Measurements from ENCODE around the gene PSMA5.
A peak's percentile ranks its signal among the peaks of the same experiment; 100 is the strongest.

Gene PSMA5

DNA sequence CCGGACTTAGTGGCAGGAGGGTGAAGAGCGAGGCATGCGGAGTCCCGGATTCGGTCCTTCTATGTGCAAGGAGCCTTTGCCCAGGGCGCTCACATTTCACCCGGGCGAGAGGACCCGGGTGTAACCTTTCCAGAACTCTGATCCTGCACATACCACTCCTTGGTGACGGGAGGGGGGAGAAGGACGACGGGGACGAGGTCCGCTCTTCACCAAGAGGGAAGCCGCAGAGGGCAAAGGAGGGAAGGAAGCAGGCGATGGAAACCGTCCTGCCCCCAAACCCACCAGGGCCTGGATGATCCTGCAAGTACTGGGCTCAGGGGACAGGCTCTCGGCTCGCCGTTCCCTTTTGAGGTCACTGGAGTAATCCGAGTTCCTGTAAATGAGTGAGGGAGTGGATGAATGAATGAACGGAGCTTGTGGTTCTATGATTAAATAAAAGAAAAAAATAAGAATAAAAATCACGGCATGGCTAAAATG, 41.1 kb upstream of the PSMA5 start:
- Histone ChIP-seq H3K23ac (ENCODE audit: low read depth, low read length, poor library complexity) (peak overlapping the region; percentile 90), H2BK120ac (ENCODE audit: low read depth, low read length) (no peak overlapping the region), H4K91ac (ENCODE audit: low read depth, low read length, poor library complexity) (no peak overlapping the region), H2AK5ac (ENCODE audit: low read depth, low read length) (no peak overlapping the region), H3K4me2 (ENCODE audit: insufficient read depth, low read length, poor library complexity, severe bottlenecking) (peak overlapping the region; percentile 64), H2BK5ac (ENCODE audit: low read length) (no peak overlapping the region), H3K27me3 (ENCODE audit: control insufficient read depth in 3 of 3, insufficient read depth in 3 of 3, low read depth in 1 of 3, low read length in 3 of 3) (peaks cover 15 to 93% (median 51%) of the 10 kb centered on the region in 3 experiments), H2BK15ac (ENCODE audit: low read length) (no peak overlapping the region), H2BK12ac (ENCODE audit: low read length) (no peak overlapping the region), H3K4me3 (ENCODE audit: low read length in 2 of 2) (no peak overlapping the region), H3K9me3 (replicated peaks in 1 of 2; ENCODE audit: control insufficient read depth in 2 of 2, insufficient read depth in 1 of 2, low read depth in 1 of 2, low read length in 2 of 2) (no peaks in the 10 kb centered on the region), H3K14ac (ENCODE audit: low read length) (no peak overlapping the region), H3K36me3 (replicated peaks in 1 of 2; ENCODE audit: control insufficient read depth in 2 of 2, insufficient read depth in 2 of 2, low read length in 2 of 2) (no peaks in the 10 kb centered on the region), H4K8ac (ENCODE audit: low read depth, low read length) (no peak overlapping the region), H3K27ac (replicated peaks; ENCODE audit: low read length) (no peak overlapping the region), H3K79me1 (ENCODE audit: low read depth, low read length) (no peaks in the 10 kb centered on the region), H2AFZ (ENCODE audit: low read length) (peak overlapping the region; percentile 68), H3K4me1 (ENCODE audit: control insufficient read depth in 2 of 2, insufficient read depth in 1 of 2, low read depth in 1 of 2, low read length in 2 of 2) (peaks cover 2 to 3% of the 10 kb centered on the region in 2 donors), H3K18ac (ENCODE audit: low read length) (no peak overlapping the region), H3K9ac (ENCODE audit: low read depth, low read length, poor library complexity) (peak overlapping the region; percentile 54), H3K4ac (ENCODE audit: low read length) (no peak overlapping the region)
- WGBS, 2 donors (ENCODE audit: extremely low coverage in 2 of 2, insufficient read length in 2 of 2, insufficient replicate concordance in 1 of 2): no CpG with 5 or more reads among the region's 23 CpGs
- DNase-seq (ENCODE audit: low spot score): no peak

DNA sequence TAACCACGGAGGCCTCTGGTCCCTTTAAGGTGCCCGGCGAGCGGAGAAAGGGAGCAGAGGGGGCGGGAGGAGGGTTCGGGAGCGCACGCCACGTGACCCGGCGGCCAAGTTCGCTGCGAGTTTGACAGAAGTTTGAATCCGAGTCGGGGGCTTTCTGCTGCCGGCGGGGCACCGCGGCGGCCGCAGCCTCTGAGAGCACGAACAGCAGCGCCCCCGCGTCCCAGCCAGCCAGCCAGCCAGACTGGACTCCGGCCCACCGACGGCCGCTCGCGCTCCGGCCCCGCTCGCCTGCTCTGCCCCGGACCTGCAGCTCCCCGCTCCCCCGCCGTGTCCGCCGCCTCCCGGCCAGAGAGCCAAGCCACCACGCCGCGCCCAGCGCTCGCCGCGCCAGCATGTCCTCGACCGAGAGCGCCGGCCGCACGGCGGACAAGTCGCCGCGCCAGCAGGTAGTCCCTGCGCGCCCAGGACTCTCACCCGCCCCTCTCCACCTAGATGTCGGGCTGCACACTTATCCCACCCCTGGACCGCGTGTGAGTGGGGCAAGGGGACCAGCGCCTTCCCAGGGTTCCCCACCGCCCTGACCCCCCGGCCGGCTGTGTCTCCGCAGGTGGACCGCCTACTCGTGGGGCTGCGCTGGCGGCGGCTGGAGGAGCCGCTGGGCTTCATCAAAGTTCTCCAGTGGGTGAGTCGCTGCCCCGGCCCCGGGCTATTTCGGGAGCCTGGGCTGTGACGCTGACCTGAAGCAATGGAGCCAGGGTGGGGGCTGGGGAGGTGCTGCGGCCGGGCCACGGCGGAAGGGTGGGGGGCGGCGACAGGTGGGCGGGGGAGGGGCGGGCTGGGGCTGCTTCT, 40.4 kb upstream of the PSMA5 start, which contains the start of gene SYPL2:
Gene SYPL2 (plus strand): TSS at position 95 of the 849 bp plus-strand sequence. CDS start 298 bp downstream, at position 393.
- Histone ChIP-seq H4K8ac (ENCODE audit: low read depth, low read length) (no peak within 1 kb of the TSS), H2BK5ac (ENCODE audit: low read length) (no peak within 1 kb of the TSS), H2BK120ac (ENCODE audit: low read depth, low read length) (no peak within 1 kb of the TSS), H3K27ac (replicated peaks; ENCODE audit: low read length) (no peak within 1 kb of the TSS), H3K18ac (ENCODE audit: low read length) (peak within 1 kb of the TSS; percentile 65), H3K4me3 (ENCODE audit: low read length in 2 of 2) (peak within 1 kb of the TSS; percentile 38 to 79), H3K4me2 (ENCODE audit: insufficient read depth, low read length, poor library complexity, severe bottlenecking) (peak within 1 kb of the TSS; percentile 85), H3K9ac (ENCODE audit: low read depth, low read length, poor library complexity) (peak within 1 kb of the TSS; percentile 54), H3K36me3 (replicated peaks in 1 of 2; ENCODE audit: control insufficient read depth in 2 of 2, insufficient read depth in 2 of 2, low read length in 2 of 2) (no peaks in the 10 kb centered on the region), H4K91ac (ENCODE audit: low read depth, low read length, poor library complexity) (no peak within 1 kb of the TSS), H3K4me1 (ENCODE audit: control insufficient read depth in 2 of 2, insufficient read depth in 1 of 2, low read depth in 1 of 2, low read length in 2 of 2) (peaks cover 2 to 3% of the 10 kb centered on the region in 2 donors), H3K14ac (ENCODE audit: low read length) (peak within 1 kb of the TSS; percentile 60), H2BK15ac (ENCODE audit: low read length) (no peak within 1 kb of the TSS), H3K23ac (ENCODE audit: low read depth, low read length, poor library complexity) (peak within 1 kb of the TSS; percentile 90), H3K4ac (ENCODE audit: low read length) (no peak within 1 kb of the TSS), H3K27me3 (ENCODE audit: control insufficient read depth in 3 of 3, insufficient read depth in 3 of 3, low read depth in 1 of 3, low read length in 3 of 3) (peaks cover 15 to 87% (median 51%) of the 10 kb centered on the region in 3 experiments), H3K9me3 (replicated peaks in 1 of 2; ENCODE audit: control insufficient read depth in 2 of 2, insufficient read depth in 1 of 2, low read depth in 1 of 2, low read length in 2 of 2) (no peaks in the 10 kb centered on the region), H2BK12ac (ENCODE audit: low read length) (no peak within 1 kb of the TSS), H3K79me1 (ENCODE audit: low read depth, low read length) (no peaks in the 10 kb centered on the region), H2AK5ac (ENCODE audit: low read depth, low read length) (no peak within 1 kb of the TSS), H2AFZ (ENCODE audit: low read length) (peak within 1 kb of the TSS; percentile 97)
- WGBS, 2 donors (ENCODE audit: extremely low coverage in 2 of 2, insufficient read length in 2 of 2, insufficient replicate concordance in 1 of 2): no CpG with 5 or more reads among the region's 88 CpGs
- DNase-seq (ENCODE audit: low spot score): no peak

DNA sequence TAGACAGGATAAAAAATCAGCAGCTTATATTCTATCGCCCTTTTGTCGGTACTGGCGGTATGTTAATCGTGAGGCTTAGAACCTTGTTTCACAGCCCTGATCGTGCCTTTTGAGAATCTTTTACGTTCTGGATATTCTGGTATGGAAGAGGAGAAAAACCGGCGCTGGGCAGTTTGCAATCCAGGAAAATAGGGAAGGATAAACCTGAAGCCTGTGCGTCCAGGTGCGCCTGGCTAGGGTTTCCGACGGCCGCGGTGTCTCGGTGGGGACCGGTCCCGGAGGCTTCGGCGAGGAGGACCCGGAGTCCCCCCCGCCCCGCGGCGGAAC, 39.8 kb upstream of the PSMA5 start:
- Histone ChIP-seq H3K23ac (ENCODE audit: low read depth, low read length, poor library complexity) (peak overlapping the region; percentile 62), H3K27me3 (ENCODE audit: control insufficient read depth in 3 of 3, insufficient read depth in 3 of 3, low read depth in 1 of 3, low read length in 3 of 3) (peaks cover 15 to 81% (median 51%) of the 10 kb centered on the region in 3 experiments), H2BK15ac (ENCODE audit: low read length) (no peak overlapping the region), H2BK120ac (ENCODE audit: low read depth, low read length) (no peak overlapping the region), H2BK12ac (ENCODE audit: low read length) (no peak overlapping the region), H2BK5ac (ENCODE audit: low read length) (no peak overlapping the region), H3K79me1 (ENCODE audit: low read depth, low read length) (no peaks in the 10 kb centered on the region), H2AFZ (ENCODE audit: low read length) (peak overlapping the region; percentile 97), H3K36me3 (replicated peaks in 1 of 2; ENCODE audit: control insufficient read depth in 2 of 2, insufficient read depth in 2 of 2, low read length in 2 of 2) (no peaks in the 10 kb centered on the region), H3K4ac (ENCODE audit: low read length) (no peak overlapping the region), H4K8ac (ENCODE audit: low read depth, low read length) (no peak overlapping the region), H3K27ac (replicated peaks; ENCODE audit: low read length) (no peak overlapping the region), H3K18ac (ENCODE audit: low read length) (peak overlapping the region; percentile 65), H3K4me3 (ENCODE audit: low read length in 2 of 2) (peak overlapping the region; percentile 38 to 79), H3K4me1 (ENCODE audit: control insufficient read depth in 2 of 2, insufficient read depth in 1 of 2, low read depth in 1 of 2, low read length in 2 of 2) (peaks cover 2 to 3% of the 10 kb centered on the region in 2 donors), H3K4me2 (ENCODE audit: insufficient read depth, low read length, poor library complexity, severe bottlenecking) (peak overlapping the region; percentile 85), H4K91ac (ENCODE audit: low read depth, low read length, poor library complexity) (no peak overlapping the region), H3K14ac (ENCODE audit: low read length) (peak overlapping the region; percentile 60), H2AK5ac (ENCODE audit: low read depth, low read length) (no peak overlapping the region), H3K9ac (ENCODE audit: low read depth, low read length, poor library complexity) (no peak overlapping the region), H3K9me3 (replicated peaks in 1 of 2; ENCODE audit: control insufficient read depth in 2 of 2, insufficient read depth in 1 of 2, low read depth in 1 of 2, low read length in 2 of 2) (no peaks in the 10 kb centered on the region)
- no peak for DNase-seq (ENCODE audit: low spot score)
- WGBS, 2 donors (ENCODE audit: extremely low coverage in 2 of 2, insufficient read length in 2 of 2, insufficient replicate concordance in 1 of 2): no CpG with 5 or more reads among the region's 24 CpGs

DNA sequence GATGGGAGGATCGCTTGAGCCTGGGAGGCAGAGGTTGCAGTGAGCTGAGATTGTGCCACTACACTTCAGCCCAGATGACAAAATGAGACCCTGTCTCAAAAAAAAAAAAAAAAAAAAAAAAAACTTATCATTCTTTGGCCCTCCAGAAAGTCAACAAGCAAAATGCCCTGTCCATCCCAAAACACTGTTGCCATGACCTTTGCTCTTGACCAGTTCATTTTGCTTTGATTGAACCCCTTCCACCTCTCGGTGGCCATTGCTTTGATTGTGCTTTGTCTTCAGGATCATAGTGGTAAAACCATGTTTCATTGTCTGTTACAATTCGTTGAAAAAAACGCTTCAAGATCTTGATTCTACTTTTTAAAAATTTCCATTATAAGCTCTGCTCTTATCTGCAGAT, 31.6 kb upstream of the PSMA5 start:
- H3K79me1 ChIP-seq (ENCODE audit: low read depth, low read length): no peaks in the 10 kb centered on the region
- no peak overlapping the region for H2AFZ ChIP-seq (ENCODE audit: low read length)
- H3K18ac ChIP-seq (ENCODE audit: low read length): no peak overlapping the region
- no peak overlapping the region for H2AK5ac ChIP-seq (ENCODE audit: low read depth, low read length)
- no peaks in the 10 kb centered on the region for H3K36me3 ChIP-seq (replicated peaks in 1 of 2; ENCODE audit: control insufficient read depth in 2 of 2, insufficient read depth in 2 of 2, low read length in 2 of 2)
- no peak overlapping the region for H2BK120ac ChIP-seq (ENCODE audit: low read depth, low read length)
- peaks cover 2 to 11% of the 10 kb centered on the region in 2 donors for H3K9me3 ChIP-seq (replicated peaks in 1 of 2; ENCODE audit: control insufficient read depth in 2 of 2, insufficient read depth in 1 of 2, low read depth in 1 of 2, low read length in 2 of 2)
- DNase-seq (ENCODE audit: low spot score): no peak
- H3K14ac ChIP-seq (ENCODE audit: low read length): no peak overlapping the region
- no peak overlapping the region for H3K4me2 ChIP-seq (ENCODE audit: insufficient read depth, low read length, poor library complexity, severe bottlenecking)
- H3K27me3 ChIP-seq (ENCODE audit: control insufficient read depth in 3 of 3, insufficient read depth in 3 of 3, low read depth in 1 of 3, low read length in 3 of 3): peaks cover 0 to 14% (median 0%) of the 10 kb centered on the region in 3 experiments
- H3K4ac ChIP-seq (ENCODE audit: low read length): no peak overlapping the region
- H3K27ac ChIP-seq (replicated peaks; ENCODE audit: low read length): no peak overlapping the region
- no peak overlapping the region for H4K91ac ChIP-seq (ENCODE audit: low read depth, low read length, poor library complexity)
- H2BK12ac ChIP-seq (ENCODE audit: low read length): no peak overlapping the region
- no peaks in the 10 kb centered on the region for H3K4me1 ChIP-seq (ENCODE audit: control insufficient read depth in 2 of 2, insufficient read depth in 1 of 2, low read depth in 1 of 2, low read length in 2 of 2)
- no peak overlapping the region for H2BK5ac ChIP-seq (ENCODE audit: low read length)
- no peak overlapping the region for H3K23ac ChIP-seq (ENCODE audit: low read depth, low read length, poor library complexity)
- H4K8ac ChIP-seq (ENCODE audit: low read depth, low read length): no peak overlapping the region
- H3K9ac ChIP-seq (ENCODE audit: low read depth, low read length, poor library complexity): no peak overlapping the region
- no CpG with 5 or more reads among the region's 4 CpGs for WGBS, 2 donors (ENCODE audit: extremely low coverage in 2 of 2, insufficient read length in 2 of 2, insufficient replicate concordance in 1 of 2)
- no peak overlapping the region for H2BK15ac ChIP-seq (ENCODE audit: low read length)
- H3K4me3 ChIP-seq (ENCODE audit: low read length in 2 of 2): no peak overlapping the region

All from neuronal stem cell (in vitro differentiated cells).